GM12865 (cell line): ENCODE results near the gene DNMBP.

Experiments used
- DNase-seq: peaks from one replicate; pipeline ENCODE4 v3.0.0; 2010; ENCODE audit warnings: low read depth
- H3K4me3 ChIP-seq: 2 replicates; pipeline ENCODE4 v1.5.1; 2011; ENCODE audit warnings: mild to moderate bottlenecking, low read depth, low read length, control low read depth
- CTCF ChIP-seq: IDR thresholded peaks from 2 replicates; pipeline ENCODE4 v1.5.1; 2011; ENCODE audit warnings: low read length, control low read depth, low read depth, inconsistent platforms; ENCODE audit not compliant: insufficient read depth; ENCODE audit errors: missing control alignments

The DNMBP gene

GRCh38 chr10:99888622-99889021 lies 121.1 kb downstream of the DNMBP start:
- TF ChIP-seq CTCF = no peak
- H3K4me3 ChIP-seq = no peak overlapping the region
- DNase-seq = no peak

- no peak for TF ChIP-seq CTCF
- H3K4me3 ChIP-seq = no peak overlapping the region
- no peak for DNase-seq
Observed at GRCh38 chr10:99883523-99883922, 126.2 kb downstream of the DNMBP start.

- TF ChIP-seq CTCF = no peak
- no peak overlapping the region for H3K4me3 ChIP-seq
- DNase-seq = no peak
Observed at GRCh38 chr10:99881371-99881770, 128.4 kb downstream of the DNMBP start.

GRCh38 chr10:99880080-99880835 lies 129.5 kb downstream of the DNMBP start:
- no peak overlapping the region for H3K4me3 ChIP-seq
- no peak for TF ChIP-seq CTCF

GRCh38 chr10:99875473-99875872 lies 134.3 kb downstream of the DNMBP start:
- no peak for DNase-seq
- no peak overlapping the region for H3K4me3 ChIP-seq
- TF ChIP-seq CTCF = no peak

More at GRCh38 chr10:99880080-99880835, 129.5 kb downstream of the DNMBP start:
- DNase-seq = no peak

GRCh38 chr10:99874341-99875085 lies 135.2 kb downstream of the DNMBP start:
- DNase-seq = no peak
- no peak for TF ChIP-seq CTCF
- H3K4me3 ChIP-seq = no peak overlapping the region
